AG04450 (cell line): ENCODE data around the gene TBX19. TPM values are rescaled to one million over a fixed set of nuclear protein-coding genes. Genes with fewer than 3 reads are reported as not detected.

Experiments used
- CTCF ChIA-PET: fragments of 300-600, 350-600 bp; formaldehyde crosslinking; extraction: SDS; loops from one replicate; lab custom pipeline; 2022; ENCODE audit warnings: antibody characterized with exemption, inconsistent platforms; lab: Charles Lee
- POLR2A ChIA-PET: fragments of 350-600 bp; formaldehyde crosslinking; extraction: SDS; loops from one replicate; lab custom pipeline; 2021; ENCODE audit warnings: antibody characterized with exemption, inconsistent platforms; lab: Yijun Ruan, JAX
- DNase-seq: peaks from one replicate; pipeline ENCODE4 v3.0.0-alpha.2; 2011; ENCODE audit warnings: low read depth, low spot score
- H3K27ac ChIP-seq: one replicate; pipeline ENCODE4 v1.5.1; 2012; ENCODE audit warnings: low read depth, low read length, control low read depth
- H3K27me3 ChIP-seq: one replicate; pipeline ENCODE4 v1.6.0; 2012; ENCODE audit warnings: low read length; ENCODE audit not compliant: control insufficient read depth, insufficient read depth
- H3K4me3 ChIP-seq: 2 replicates; pipeline ENCODE4 v1.5.1; 2011; ENCODE audit warnings: mild to moderate bottlenecking, low read depth, low read length, control low read depth
- H3K9me3 ChIP-seq: 2 replicates; pipeline ENCODE4 v1.5.1; 2012; ENCODE audit warnings: low read length; ENCODE audit not compliant: control insufficient read depth, insufficient read depth
- CTCF ChIP-seq: IDR thresholded peaks from 2 replicates; pipeline ENCODE4 v1.5.1; 2011; ENCODE audit warnings: low read depth, low read length, control low read depth, inconsistent platforms
- polyA plus RNA-seq: library from polyadenylated mRNA; depleted of rRNA; stranded (reverse); fragments of >200 nt; gene quantifications from 2 replicates; pipeline ENCODE4 v1.2.3, GENCODE V29; 2011

TBX19 gene
- polyA plus RNA-seq, 1 experiment = 1.3 TPM

- H3K27ac ChIP-seq = no peak overlapping the region
- no peak for DNase-seq
- ChIA-PET POLR2A (no interaction called here), CTCF (interaction anchor here (1.2 kb wide), 1 partner anchor 52 kb away, joined by 6 read pairs; no protein-coding TSS in a partner anchor)
- no peaks in the 10 kb centered on the region for H3K27me3 ChIP-seq
- no peak for TF ChIP-seq CTCF
- H3K9me3 ChIP-seq = no peaks in the 10 kb centered on the region; the same call in 1 of the 2 replicates
- H3K4me3 ChIP-seq = no peak overlapping the region
These were observed 10.7 kb downstream of the TBX19 start for GRCh38 chr1:168291222-168291837.

GRCh38 chr1:168293356-168293755 is 12.7 kb downstream of the TBX19 start:
- POLR2A ChIA-PET = no interaction called here
- no peak for DNase-seq
- no peak for TF ChIP-seq CTCF
- no peaks in the 10 kb centered on the region for H3K27me3 ChIP-seq
- H3K27ac ChIP-seq = no peak overlapping the region
- no peak overlapping the region for H3K4me3 ChIP-seq
- no peaks in the 10 kb centered on the region; the same call in 1 of the 2 replicates for H3K9me3 ChIP-seq
- CTCF ChIA-PET = no interaction called here

GRCh38 chr1:168295411-168296114 is 14.9 kb downstream of the TBX19 start:
- CTCF ChIA-PET = interaction anchor here (1.2 kb wide), 1 partner anchor 47 kb away, joined by 4 read pairs; no protein-coding TSS in a partner anchor
- no peaks in the 10 kb centered on the region; the same call in 1 of the 2 replicates for H3K9me3 ChIP-seq
- TF ChIP-seq CTCF = no peak
- POLR2A ChIA-PET = no interaction called here
- no peak for DNase-seq
- no peak overlapping the region for H3K27ac ChIP-seq
- no peak overlapping the region for H3K4me3 ChIP-seq
- H3K27me3 ChIP-seq = no peaks in the 10 kb centered on the region

- no peak for DNase-seq
- Histone ChIP-seq H3K4me3 (no peak overlapping the region), H3K9me3 (no peaks in the 10 kb centered on the region), H3K27me3 (no peaks in the 10 kb centered on the region), H3K27ac (no peak overlapping the region)
- no peak for TF ChIP-seq CTCF
- CTCF ChIA-PET = no interaction called here
- POLR2A ChIA-PET = no interaction called here
These were observed 16.5 kb downstream of the TBX19 start for GRCh38 chr1:168297019-168297730.
